Measurements from ENCODE around the gene PNISR.

GRCh38 chr6:99353126-99353525 is 72.0 kb downstream of the PNISR start:
- no peak for TF ChIP-seq CREB1 (CRISPR knock-in tag; IDR thresholded peaks at IDR 0.05; ENCODE audit: low read depth)
- no peak for TF ChIP-seq CTCF (conservative IDR thresholded peaks at IDR 0.05; ENCODE audit: low read depth in 2 of 2)
- TF ChIP-seq EZH2 (IDR thresholded peaks at IDR 0.05; ENCODE audit: low read depth, unreplicated experiment): no peak
- TF ChIP-seq POLR2AphosphoS5 (IDR thresholded peaks at IDR 0.05; ENCODE audit: low read depth): no peak
- TF ChIP-seq REST (IDR thresholded peaks at IDR 0.05; ENCODE audit: unreplicated experiment): peak; percentile 83
- no peak for TF ChIP-seq EZH2phosphoT487 (IDR thresholded peaks at IDR 0.05; ENCODE audit: unreplicated experiment)
- TF ChIP-seq ZNF331 (CRISPR knock-in tag; IDR thresholded peaks at IDR 0.05; ENCODE audit: low read depth): no peak
- no peak for TF ChIP-seq ETS1 (IDR thresholded peaks at IDR 0.05)
- TF ChIP-seq NANOG (IDR thresholded peaks at IDR 0.05; ENCODE audit: borderline replicate concordance): no peak
- no peak for TF ChIP-seq JUNB (IDR thresholded peaks at IDR 0.05; ENCODE audit: unreplicated experiment)
- TF ChIP-seq ZNF114 (CRISPR knock-in tag; IDR thresholded peaks at IDR 0.05): no peak
- TF ChIP-seq, protein P1, sequence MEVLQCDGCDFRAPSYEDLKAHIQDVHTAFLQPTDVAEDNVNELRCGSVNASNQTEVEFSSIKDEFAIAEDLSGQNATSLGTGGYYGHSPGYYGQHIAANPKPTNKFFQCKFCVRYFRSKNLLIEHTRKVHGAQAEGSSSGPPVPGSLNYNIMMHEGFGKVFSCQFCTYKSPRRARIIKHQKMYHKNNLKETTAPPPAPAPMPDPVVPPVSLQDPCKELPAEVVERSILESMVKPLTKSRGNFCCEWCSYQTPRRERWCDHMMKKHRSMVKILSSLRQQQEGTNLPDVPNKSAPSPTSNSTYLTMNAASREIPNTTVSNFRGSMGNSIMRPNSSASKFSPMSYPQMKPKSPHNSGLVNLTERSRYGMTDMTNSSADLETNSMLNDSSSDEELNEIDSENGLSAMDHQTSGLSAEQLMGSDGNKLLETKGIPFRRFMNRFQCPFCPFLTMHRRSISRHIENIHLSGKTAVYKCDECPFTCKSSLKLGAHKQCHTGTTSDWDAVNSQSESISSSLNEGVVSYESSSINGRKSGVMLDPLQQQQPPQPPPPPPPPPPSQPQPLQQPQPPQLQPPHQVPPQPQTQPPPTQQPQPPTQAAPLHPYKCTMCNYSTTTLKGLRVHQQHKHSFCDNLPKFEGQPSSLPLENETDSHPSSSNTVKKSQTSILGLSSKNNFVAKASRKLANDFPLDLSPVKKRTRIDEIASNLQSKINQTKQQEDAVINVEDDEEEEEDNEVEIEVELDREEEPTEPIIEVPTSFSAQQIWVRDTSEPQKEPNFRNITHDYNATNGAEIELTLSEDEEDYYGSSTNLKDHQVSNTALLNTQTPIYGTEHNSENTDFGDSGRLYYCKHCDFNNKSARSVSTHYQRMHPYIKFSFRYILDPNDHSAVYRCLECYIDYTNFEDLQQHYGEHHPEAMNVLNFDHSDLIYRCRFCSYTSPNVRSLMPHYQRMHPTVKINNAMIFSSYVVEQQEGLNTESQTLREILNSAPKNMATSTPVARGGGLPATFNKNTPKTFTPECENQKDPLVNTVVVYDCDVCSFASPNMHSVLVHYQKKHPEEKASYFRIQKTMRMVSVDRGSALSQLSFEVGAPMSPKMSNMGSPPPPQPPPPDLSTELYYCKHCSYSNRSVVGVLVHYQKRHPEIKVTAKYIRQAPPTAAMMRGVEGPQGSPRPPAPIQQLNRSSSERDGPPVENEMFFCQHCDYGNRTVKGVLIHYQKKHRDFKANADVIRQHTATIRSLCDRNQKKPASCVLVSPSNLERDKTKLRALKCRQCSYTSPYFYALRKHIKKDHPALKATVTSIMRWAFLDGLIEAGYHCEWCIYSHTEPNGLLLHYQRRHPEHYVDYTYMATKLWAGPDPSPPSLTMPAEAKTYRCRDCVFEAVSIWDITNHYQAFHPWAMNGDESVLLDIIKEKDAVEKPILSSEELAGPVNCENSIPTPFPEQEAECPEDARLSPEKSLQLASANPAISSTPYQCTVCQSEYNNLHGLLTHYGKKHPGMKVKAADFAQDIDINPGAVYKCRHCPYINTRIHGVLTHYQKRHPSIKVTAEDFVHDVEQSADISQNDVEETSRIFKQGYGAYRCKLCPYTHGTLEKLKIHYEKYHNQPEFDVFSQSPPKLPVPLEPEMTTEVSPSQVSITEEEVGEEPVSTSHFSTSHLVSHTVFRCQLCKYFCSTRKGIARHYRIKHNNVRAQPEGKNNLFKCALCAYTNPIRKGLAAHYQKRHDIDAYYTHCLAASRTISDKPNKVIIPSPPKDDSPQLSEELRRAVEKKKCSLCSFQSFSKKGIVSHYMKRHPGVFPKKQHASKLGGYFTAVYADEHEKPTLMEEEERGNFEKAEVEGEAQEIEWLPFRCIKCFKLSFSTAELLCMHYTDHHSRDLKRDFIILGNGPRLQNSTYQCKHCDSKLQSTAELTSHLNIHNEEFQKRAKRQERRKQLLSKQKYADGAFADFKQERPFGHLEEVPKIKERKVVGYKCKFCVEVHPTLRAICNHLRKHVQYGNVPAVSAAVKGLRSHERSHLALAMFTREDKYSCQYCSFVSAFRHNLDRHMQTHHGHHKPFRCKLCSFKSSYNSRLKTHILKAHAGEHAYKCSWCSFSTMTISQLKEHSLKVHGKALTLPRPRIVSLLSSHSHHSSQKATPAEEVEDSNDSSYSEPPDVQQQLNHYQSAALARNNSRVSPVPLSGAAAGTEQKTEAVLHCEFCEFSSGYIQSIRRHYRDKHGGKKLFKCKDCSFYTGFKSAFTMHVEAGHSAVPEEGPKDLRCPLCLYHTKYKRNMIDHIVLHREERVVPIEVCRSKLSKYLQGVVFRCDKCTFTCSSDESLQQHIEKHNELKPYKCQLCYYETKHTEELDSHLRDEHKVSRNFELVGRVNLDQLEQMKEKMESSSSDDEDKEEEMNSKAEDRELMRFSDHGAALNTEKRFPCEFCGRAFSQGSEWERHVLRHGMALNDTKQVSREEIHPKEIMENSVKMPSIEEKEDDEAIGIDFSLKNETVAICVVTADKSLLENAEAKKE (CRISPR knock-in tag; IDR thresholded peaks at IDR 0.05): no peak
- no peak for TF ChIP-seq STAT1 (IDR thresholded peaks at IDR 0.05; ENCODE audit: unreplicated experiment)
